HepG2 (cell line): Measurements from ENCODE around the gene EIF3B. TPM values are rescaled to one million over a fixed set of nuclear protein-coding genes. Genes with fewer than 3 reads are reported as not detected.

Experiments used
- CEBPZ ChIP-seq: IDR thresholded peaks from 2 replicates; pipeline ENCODE4 v1.6.1; 2012; ENCODE audit warnings: low read length, improper control_type of control experiment
- HMGXB3 ChIP-seq: sonication (generic); formaldehyde crosslinking; IDR thresholded peaks from 2 replicates; pipeline ENCODE4 v1.4.0; 2020; ENCODE audit warnings: missing genetic modification reagents, borderline replicate concordance
- JUND ChIP-seq: sonication (generic); formaldehyde crosslinking; IDR thresholded peaks from 2 replicates; pipeline ENCODE4 v1.8.0; 2022; ENCODE audit warnings: mild to moderate bottlenecking, missing genetic modification reagents
- SALL1 ChIP-seq: sonication (generic); formaldehyde crosslinking; IDR thresholded peaks from 2 replicates; pipeline ENCODE4 v1.8.0; 2022; ENCODE audit warnings: mild to moderate bottlenecking, missing genetic modification reagents
- SNAPC2 ChIP-seq: sonication (generic); formaldehyde crosslinking; IDR thresholded peaks from 2 replicates; pipeline ENCODE4 v1.8.1; 2022; ENCODE audit warnings: mild to moderate bottlenecking, missing genetic modification reagents
- STAT6 ChIP-seq: sonication (generic); formaldehyde crosslinking; IDR thresholded peaks from 2 replicates; pipeline ENCODE4 v1.4.0; 2020; ENCODE audit warnings: missing genetic modification reagents, mild to moderate bottlenecking, borderline replicate concordance
- ZGPAT ChIP-seq: IDR thresholded peaks from 2 replicates; pipeline ENCODE4 v1.6.1; 2016; ENCODE audit warnings: mild to moderate bottlenecking
- ZNF292 ChIP-seq: sonication (generic); formaldehyde crosslinking; IDR thresholded peaks from 2 replicates; pipeline ENCODE4 v1.8.1; 2022; ENCODE audit warnings: mild to moderate bottlenecking, low read depth, missing genetic modification reagents, borderline replicate concordance
- ZNF354B ChIP-seq: sonication (generic); formaldehyde crosslinking; IDR thresholded peaks from 2 replicates; pipeline ENCODE4 v1.8.0; 2022; ENCODE audit warnings: mild to moderate bottlenecking, missing genetic modification reagents
- ZNF572 ChIP-seq: sonication (generic); formaldehyde crosslinking; IDR thresholded peaks from 2 replicates; pipeline ENCODE4 v1.5.1; 2020; ENCODE audit warnings: mild to moderate bottlenecking, missing genetic modification reagents
- ZNF703 ChIP-seq: sonication (generic); formaldehyde crosslinking; IDR thresholded peaks from 2 replicates; pipeline ENCODE4 v1.5.1; 2020; ENCODE audit warnings: missing genetic modification reagents, mild to moderate bottlenecking, moderate library complexity, borderline replicate concordance
- ZXDC ChIP-seq: sonication (generic); formaldehyde crosslinking; IDR thresholded peaks from 2 replicates; pipeline ENCODE4 v1.5.0; 2020; ENCODE audit warnings: mild to moderate bottlenecking, missing genetic modification reagents
- polyA plus RNA-seq, 8 experiments: library from polyadenylated mRNA; depleted of rRNA in 3 of 8; stranded (reverse) in 7 of 8; unstranded in 1 of 8; fragments of >200 nt; fragmentation: Illumina TruSeq in 4 of 8; extraction: Trizol in 4 of 8; gene quantifications; 2 replicates each; pipeline versions ENCODE4 v1.2.1 to v1.2.3, GENCODE V29; 2011 to 2016; ENCODE audit warnings: low read depth in 4 of 8, missing spikeins in 1 of 8, mixed read lengths in 1 of 8; ENCODE audit not compliant: insufficient read depth in 1 of 8
- total RNA-seq, 5 experiments: library from RNA; depleted of rRNA; stranded (reverse); fragments of >200 nt; fragmentation: Illumina TruSeq; extraction: Trizol; gene quantifications; 2 replicates each; pipeline ENCODE4 v1.2.3, GENCODE V29; 2016; ENCODE audit warnings: low read depth in 1 of 5

Gene EIF3B
- total and polyA plus RNA-seq, 2 of the 13 experiments (the other 11 are each of a cell fraction or from before 2014, with no cell fraction given), result 92.2 to 241 TPM

DNA sequence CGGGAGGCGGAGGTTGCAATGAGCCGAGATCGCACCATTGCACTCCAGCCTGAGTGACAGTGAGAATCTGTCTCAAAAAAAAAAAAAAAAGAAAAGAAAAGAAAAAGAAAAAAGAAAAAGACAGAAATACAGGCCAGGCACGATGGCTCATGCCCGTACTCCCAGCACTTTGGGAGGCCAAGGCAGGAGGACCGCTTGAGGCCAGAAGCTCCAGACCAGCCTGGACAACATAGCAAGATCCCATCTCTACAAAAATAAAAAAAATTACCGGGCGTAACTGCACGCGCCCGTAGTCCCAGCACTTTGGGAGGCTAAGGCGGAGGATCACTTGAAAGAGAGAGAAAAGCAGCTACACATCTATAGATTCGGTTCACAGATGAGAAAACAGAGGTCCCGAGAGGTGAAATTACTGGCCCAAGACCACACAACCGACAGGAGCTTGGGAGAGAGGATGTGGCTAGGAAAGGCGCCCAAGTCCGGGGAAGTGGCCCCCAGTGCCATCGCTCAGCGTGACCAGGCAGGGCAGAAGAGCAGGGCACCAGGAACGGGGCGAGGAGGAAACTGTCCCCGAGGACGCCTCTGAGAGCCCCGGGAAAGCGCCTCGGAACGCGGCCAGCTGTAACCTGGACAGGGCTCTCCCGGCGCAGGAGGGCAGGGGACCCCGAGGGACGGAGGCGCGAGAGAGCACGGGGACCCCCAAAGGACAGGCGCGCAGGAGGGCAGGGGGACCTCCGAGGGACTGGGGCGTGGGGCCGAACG, 41.0 kb upstream of the EIF3B start (continued):
- TF ChIP-seq ZNF703 (CRISPR knock-in tag) (0 out of 2 replicates have a peak, but pooled peaks have one; percentile 47), SNAPC2 (CRISPR knock-in tag) (no peak), STAT6 (CRISPR knock-in tag) (no peak), ZGPAT (CRISPR knock-in tag) (0 out of 2 replicates have a peak, but pooled peaks have one; percentile 24), HMGXB3 (0 out of 2 replicates have a peak, but pooled peaks have one; percentile 18), ZXDC (0 out of 2 replicates have a peak, but pooled peaks have one; percentile 25), ZNF572 (CRISPR knock-in tag) (0 out of 2 replicates have a peak, but pooled peaks have one; percentile 25), JUND (CRISPR knock-in tag) (no peak), SALL1 (0 out of 2 replicates have a peak, but pooled peaks have one; percentile 13), ZNF354B (0 out of 2 replicates have a peak, but pooled peaks have one; percentile 45), ZNF292 (CRISPR knock-in tag) (no peak), CEBPZ (no peak)
